SKM-1 (cell line): Measurements from ENCODE around the gene PPP1R14B.

Source experiments
- DNase-seq: peaks from one replicate; lab custom pipeline; 2025; ENCODE audit not compliant: unreplicated experiment; lab: John Stamatoyannopoulos, UW

PPP1R14B gene

GRCh38 chr11:64211181-64211872 lies 35.4 kb downstream of the PPP1R14B start:
- DNase-seq: no peak

- no peak for DNase-seq
Measured at GRCh38 chr11:64210301-64211020, 36.3 kb downstream of the PPP1R14B start.

GRCh38 chr11:64209563-64209843 lies 37.2 kb downstream of the PPP1R14B start:
- no peak for DNase-seq

DNA sequence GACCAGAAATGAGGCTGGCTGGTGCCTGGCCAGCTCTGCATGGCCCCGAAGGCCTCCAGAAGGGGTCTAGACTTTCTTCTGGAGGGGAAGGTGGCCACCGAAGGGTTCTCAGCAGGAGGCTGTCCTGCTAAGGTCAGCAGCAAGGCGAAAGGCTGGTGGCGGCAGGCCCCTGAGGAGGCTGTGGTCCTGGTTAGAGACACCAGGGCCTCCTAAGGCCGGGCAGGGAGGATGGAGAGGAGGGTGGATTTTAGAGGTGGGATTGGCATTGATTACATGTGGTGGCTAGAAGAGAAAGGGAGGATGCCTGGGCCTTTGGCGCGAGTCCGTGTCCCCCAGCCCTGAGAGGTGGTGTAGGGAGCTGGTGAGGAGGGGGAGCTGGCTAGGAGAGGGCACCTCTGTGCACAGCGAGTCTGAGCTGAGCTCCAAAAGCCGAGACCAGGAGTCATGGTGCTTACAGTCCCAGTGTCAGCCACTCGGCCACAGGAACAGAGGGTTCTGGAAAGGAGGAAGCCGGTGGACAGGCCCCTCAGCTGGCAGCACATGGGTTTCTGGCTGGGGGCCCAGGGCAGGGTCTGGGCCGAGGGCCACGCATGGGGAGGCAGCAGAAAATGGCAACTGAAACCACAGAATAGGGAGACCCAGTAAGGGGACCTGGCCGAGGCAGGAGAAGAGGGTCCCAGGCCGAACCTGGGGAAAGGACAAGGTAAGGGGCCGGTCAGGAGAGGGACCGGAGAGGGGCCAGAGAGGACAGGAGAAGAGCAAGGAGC lies 37.8 kb downstream of the PPP1R14B start:
- DNase-seq: no peak

DNA sequence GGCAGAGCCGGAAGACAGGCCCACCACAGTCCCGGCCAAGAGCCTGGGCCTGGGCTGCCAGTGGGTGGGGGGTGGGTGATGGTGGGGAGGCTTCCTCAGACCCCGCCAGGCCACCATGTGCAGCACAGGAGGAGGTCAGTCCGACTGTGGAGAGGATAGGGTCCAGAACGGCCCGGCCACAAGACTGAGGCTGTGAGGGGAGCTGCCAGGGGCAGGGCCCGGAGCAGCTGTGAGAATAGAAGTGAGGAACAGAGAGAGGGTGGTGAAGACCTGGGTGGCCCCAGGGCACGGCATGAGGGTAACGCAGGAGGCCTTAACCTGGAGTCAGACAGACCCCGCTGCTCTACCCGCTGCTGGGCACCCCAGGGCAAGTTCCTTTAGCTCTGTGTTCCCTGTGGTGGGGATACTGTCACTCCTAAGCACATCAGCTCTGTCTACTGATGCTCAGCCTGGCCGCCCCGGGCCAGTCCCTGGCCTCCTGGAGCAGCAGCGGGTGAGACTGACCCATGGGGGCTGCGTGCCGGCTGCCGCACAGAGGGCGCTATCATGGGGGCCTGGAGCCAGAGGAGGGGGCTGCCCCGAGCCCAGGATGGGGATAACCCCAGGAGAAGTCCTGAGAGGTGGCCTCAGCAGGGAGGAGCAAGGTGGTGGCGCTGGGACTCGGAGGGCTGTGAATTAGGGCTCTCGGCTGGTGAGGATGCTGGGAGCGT lies 38.5 kb downstream of the PPP1R14B start:
- DNase-seq: no peak

DNA sequence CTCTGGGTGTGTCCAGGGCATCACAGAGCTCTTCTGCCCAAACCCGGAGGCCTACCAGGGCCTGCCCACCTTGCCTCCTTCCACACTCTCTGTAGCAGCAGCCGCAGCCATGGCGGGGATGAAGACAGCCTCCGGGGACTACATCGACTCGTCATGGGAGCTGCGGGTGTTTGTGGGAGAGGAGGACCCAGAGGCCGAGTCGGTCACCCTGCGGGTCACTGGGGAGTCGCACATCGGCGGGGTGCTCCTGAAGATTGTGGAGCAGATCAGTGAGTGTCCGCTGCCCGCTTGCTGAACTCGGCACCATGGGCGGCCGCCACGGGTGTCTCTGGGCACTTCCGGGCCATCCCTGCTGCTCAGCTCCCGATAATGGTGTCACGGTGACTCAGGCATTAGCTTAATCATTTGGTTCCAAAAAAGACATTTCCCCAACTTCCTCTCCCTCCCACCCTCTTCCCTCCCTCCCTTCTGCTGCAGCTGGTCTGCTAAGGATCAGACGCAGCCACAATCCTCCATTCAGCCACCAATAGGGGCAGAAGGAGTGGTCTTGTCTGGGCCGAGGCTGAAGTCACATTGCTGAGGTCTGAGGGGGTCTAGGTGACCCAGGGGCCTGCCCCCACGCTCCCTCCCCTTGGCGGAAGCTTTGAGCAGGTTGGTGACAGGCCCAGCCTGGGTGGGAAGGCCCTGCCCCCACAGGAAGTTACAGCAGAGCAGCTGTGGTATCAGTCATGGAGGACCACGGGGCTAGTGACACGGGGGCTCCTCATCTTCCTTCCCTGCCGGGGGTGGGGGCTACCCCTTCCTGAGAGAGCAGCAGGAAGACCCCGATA lies 39.3 kb downstream of the PPP1R14B start:
- DNase-seq: peak; percentile 81

GRCh38 chr11:64206457-64207255 lies 40.1 kb downstream of the PPP1R14B start, which contains the start of gene FERMT3:
FERMT3 (plus strand) TSS chr11:64206721; CDS start chr11:64207365, 644 bp downstream.
- peak; percentile 56 for DNase-seq

GRCh38 chr11:64204464-64204989 lies 42.2 kb downstream of the PPP1R14B start:
- peak; percentile 68 for DNase-seq

GRCh38 chr11:64204080-64204440 lies 42.7 kb downstream of the PPP1R14B start:
- no peak for DNase-seq

DNA sequence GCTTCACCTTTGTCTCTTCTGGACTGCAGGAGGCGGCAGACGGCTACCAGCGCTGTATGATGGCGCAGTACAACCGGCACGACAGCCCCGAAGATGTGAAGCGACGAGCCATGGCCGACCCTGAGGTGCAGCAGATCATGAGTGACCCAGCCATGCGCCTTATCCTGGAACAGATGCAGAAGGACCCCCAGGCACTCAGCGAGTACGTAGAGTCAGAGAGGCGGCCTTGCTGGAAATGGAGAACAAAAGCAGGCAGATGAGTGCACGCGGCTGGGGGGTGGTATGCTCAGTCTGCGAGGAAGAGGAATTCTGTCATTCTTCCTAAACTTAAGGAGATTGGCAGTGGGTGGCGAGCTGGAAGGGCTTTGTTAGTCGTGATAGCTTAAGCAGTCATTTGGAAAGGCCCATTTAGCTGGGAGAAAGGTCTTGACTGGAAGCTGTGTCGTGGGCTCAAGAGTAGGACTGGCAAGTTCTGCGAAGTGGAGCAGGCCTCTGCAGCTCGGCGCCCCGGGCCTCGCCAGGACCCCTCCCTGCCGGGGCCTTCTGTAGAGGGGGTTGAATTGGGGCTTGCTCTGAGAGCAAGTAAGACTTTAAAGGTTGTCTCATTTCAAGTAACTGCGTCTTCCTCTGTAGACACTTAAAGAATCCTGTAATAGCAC lies 43.2 kb downstream of the PPP1R14B start:
- no peak for DNase-seq

GRCh38 chr11:64202992-64203391 lies 43.8 kb downstream of the PPP1R14B start:
- no peak for DNase-seq

GRCh38 chr11:64201543-64201942 lies 45.2 kb downstream of the PPP1R14B start:
- DNase-seq: no peak

DNA sequence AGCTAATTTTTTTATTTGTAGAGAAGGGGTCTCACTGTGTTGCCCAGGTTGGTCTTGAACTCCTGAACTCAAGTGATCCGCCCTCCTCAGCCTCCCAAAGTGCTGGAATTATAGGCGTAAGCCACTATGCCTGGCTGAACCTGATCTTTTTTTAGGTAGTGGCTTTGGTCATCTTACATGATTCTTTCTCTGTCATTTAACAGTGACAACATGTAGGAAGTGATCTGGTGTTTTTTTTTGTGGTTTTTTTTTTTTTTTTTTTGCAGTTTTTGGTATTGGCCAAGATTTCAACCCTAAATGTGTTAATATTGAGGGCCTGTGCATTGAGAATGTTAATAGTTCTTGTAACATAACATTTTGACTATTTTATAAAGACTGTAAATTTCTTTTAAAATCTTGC lies 48.2 kb downstream of the PPP1R14B start:
- no peak for DNase-seq

DNA sequence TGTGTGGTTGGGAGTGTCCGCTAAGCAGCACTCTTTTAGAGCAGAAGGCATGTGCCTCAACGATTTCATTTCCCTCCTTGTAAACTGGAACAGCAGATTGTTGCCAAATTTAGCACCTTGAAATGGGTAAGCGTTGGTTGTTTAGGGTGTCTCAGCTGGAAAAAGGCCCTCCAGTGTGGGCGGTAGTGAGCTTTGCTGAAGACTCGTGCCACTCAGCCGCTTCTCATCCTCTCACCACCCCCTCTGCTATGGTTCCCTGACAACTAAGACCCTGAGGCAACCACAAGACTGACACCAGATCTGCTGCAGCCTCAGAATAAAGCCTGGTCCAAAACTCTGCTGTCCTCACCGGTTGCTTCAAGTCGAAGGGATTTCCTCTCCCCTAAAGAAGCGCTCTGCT lies 50.1 kb downstream of the PPP1R14B start:
- DNase-seq: no peak
